ENCODE measurements around the gene STX5.
"Not testable (repeated sequence)": the region's sequence is repeated elsewhere in the genome, so short reads cannot be mapped to it uniquely, and the experiment has no call there.

Gene STX5

DNA sequence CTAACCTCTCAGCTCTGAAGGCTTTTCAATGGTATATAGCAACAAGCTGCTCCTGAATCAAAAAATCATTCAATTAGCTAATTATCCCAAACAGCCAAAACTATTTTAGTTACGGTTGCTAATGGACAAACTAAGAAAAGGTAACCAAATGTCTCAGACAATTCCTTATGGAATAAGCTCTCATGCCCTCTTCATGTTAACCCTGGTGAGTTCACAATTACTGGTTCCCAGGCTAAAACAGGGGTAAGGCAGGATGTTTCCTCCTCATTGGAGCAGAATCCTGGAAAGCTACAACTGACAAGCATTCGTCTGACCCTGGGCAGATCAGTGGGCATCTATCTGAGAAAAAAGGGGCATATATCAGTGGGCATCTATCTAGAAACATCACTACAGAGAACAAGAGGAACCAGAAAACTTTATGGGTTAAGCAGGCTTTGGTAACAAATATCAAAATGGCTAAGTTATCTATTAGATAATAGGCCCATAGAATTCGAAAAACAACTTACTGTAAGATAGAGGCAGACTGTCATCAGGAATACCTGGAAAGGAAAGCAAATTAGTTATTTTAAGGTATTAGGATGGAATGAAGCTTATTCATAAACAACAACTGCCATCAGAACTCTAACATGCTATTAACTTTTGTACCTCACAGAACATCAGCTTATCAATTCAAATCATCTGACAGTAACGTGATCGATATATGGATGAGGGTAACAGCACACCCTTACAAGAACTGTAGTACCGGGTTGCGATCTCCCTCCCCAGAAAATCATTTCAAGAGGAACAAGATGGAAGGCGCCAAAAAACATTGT, 22.4 kb upstream of the STX5 start:
- DNase-seq = no peak

DNA sequence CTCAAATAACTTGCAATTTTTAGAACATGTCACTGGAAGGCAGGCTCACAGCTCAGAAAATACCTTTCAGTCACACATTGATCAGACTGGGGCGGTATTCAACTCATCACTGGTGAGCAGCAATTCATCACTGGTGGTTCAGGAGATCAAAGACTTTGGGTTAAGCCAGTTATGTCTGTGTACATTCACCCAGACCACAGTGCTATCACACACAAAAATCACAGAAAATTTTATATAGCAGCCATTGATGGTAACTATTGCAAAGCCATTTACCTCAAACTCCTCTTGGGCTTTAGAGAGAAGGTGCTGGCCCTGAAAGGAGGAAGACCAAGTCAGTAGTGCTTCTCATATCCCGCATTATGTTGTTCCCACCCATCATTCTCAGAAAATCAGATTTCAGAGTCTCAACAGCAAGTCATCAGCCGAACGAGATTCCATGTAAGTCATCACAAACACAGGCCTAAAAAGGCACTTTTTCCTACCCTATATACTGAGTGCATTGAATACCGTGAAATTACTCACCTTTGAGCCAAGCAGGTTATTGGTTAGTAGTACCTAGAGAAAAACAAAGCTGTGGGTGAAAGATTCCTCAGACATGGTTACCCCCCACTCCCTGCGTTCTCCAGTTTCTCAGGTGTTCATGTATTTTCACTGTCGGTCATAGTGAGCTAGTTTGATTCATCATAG, 21.6 kb upstream of the STX5 start:
- DNase-seq = peak; percentile 64

DNA sequence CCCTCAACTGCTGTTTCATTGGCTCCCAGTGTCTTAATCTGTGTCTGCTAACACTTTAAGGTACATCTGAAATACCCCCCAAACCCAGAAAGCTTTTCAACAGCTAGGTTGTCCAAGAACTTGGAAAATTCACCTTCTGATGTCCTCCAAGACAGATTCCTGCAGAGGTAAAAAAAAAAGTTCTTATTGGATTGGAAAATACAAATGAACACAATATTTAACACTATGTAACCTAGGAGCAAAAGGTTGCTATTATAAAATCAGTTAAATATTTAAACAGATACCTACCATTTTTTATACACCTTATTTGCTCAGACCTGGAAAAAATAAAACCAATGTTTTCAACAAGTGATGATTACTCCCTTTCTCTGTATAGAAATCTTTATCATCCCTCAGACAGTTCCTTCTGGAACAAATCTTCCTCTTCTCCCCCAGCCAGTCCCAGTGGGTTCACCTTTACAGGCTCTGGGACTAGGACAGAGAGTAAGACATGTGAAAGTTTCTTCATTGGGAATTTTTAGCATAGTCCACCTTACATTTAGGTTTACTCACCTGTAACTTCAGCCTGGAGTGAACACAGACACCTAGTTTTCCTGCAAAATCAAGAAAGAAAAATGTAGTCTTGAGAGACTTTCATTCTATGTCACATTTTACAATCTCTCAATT, 20.8 kb upstream of the STX5 start:
- no peak for DNase-seq

- no peak for DNase-seq
Measured at GRCh38 chr11:62851807-62852522, 20.1 kb upstream of the STX5 start.

DNA sequence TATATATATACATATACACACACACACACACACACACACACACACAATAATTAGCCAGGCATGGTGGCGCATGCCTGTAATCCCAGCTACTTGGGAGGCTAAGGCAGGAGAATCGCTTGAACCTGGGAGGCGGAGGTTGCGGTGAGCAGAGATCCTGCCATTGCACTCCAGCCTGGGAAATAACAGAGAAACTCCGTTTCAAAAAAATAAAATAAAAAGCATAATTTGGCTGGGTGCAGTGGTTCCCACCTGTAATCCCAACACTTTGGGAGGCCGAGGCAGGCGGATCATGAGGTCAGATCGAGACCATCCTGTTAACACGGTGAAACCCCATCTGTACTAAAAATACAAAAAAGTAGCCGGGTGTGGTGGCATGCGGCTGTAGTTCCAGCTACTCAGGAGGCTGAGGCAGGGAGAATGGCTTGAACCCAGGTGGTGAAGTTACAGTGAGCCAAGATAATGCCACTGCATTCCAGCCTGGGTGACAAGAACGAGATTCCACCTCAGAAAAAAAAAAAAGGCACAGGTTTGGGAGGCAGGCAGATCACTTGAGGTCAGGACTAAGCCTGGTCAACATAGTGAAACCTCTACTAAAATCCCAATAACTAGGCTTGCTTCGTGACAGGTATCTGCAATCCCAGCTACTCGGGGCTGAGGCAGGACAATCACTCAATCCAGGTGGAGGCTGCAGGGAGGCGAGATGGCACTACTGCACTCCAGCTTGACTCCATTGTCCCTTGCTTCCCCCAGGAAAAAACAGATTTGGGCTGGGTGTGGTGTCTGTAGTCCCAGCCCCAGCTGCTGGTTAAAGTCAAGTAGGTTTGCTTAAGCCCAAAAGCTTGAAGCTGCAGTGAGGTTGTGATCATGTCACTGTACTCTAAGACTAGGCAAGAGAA, 19.3 kb upstream of the STX5 start:
- DNase-seq = no peak

GRCh38 chr11:62847767-62848314, 16.0 kb upstream of the STX5 start:
- DNase-seq = no peak

DNA sequence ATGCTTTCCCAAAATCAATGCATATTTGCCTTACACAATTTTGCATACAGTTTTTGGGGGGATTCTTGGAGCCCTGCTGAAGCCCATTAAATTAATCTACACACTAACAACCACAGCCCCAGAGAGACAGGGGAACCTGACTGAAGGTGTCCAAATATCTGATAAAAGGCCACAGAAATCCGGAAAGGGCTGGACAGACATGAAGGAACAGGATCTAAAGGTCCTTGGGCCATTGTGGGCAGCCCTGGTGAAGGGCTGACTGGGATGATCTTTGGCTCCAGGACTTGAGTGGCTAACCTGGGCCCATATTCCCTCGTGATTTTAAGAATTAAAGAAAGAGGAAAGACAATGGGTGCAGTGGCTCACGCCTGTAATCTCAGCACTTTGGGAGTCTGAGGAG, 14.3 kb upstream of the STX5 start:
- DNase-seq = no peak

DNA sequence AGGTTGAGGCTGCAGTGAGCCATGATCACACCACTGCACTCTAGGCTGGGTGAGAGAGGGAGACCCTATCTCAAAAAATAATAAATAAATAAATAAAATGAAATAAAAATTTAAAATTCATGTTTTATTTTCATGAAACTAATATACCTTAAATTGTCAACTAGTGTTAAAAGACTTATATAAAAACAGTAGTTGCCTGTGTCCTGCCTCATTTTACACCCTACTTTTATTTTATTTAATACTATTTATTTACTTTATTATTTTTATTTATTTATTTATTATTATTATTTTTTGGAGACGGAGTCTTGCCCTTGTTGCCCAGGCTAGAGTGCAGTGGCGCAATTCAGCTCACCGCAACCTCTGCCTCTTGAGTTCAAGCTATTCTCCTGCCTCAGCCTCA, 12.3 kb upstream of the STX5 start:
- DNase-seq = no peak

DNA sequence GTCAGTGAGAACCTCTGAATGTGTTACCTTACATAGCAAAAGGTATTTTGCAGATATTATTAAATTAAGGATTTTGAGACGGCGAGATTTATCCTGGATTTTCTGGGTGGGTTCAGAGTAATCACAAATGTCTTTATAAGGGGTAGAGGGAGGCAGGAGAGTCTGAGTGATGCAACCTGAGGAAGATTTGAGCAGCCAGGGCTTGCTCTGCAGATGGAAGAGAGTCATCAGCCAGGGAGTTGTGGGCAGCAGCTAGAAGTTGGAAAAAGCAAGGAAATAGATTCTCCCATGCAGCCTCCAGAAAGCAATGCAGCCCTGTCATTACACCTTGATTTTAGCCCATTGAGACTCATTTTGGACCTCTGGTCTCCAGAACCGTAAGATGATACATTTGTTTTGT, 11.6 kb upstream of the STX5 start:
- no peak for DNase-seq

DNA sequence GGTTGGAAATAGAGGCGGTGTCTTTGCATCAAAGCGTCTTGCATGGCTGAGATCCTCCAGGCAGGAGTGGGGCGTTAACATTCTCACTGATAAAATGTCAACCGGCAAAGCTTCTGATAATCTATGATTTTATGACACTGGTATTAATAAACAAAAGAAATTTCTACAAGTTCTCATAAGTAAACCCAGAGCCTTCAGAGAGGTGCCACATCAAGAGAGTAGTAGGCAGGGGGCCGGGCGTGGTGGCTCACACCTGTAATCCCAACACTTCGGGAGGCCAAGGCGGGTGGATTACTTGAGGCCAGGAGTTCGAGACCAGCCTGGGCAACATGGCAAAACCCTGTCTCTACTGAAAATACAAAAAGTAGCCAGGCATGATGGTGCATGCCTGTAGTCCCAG, 11.0 kb upstream of the STX5 start:
- not testable (repeated sequence) for DNase-seq

DNA sequence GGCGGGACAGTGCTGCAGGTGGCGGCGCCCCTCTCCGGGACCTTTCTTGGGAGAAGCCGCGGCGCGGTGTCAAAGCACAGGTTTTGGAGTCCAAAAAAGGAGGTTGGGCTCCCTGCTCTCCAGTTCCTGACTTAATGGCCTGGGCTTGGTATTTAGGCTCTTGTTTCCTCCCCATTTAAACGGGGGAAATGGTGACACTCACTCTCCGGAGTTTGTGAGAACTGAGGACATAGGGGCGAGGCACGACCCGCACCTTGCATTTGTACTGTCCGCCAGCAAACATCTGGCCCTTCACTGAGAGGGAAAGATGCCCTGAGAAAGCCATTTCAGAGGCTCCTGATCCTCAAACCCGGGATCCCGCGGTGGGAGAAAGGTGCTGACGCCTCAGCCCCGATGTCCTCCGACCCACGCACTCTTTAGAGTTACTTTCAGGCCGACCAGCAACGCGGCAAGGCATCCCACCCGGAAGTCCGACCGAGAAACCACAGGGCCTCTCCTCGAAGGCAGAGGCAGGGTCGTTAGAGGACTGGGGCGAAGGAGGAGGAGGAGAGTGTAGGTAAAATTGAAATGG, 10.4 kb upstream of the STX5 start:
- peak; percentile 47 for DNase-seq

DNA sequence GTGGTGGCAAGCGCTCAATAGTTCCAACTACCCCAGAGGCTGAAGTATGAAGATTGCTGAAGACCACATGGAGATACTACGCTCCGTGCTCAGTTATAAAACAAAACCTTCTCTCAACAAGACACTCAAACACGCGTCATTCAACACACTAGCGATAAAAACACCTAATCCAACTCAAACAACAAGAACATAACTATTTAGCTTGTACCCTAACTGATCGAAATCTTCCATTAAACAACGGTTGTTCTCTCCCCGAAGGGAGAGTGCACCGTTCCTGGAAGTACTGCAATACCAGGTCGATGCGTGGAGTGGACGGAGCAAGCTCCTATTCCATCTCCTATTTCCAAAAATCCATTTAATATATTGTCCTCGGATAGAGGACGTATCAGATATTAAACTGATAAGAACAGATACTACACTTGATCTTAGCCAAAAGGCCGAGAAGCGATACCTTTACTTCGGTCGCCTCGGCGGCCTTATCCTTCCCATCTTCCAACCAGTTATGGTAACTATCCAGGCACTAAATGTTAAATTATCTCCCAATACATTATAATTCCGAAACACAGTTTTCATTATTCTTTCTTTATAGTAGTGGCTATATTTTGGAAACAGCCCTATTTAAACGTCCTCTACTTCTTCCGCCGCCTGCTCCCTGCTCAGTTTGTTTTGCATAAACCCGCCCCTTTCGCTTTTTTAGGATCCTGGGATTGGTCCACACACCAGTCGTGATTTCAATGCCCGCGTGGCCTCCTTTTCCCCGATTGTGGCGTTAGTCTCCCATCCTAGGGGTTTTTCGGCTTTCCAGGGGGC, 9.7 kb upstream of the STX5 start:
- peak; percentile 94 for DNase-seq

DNA sequence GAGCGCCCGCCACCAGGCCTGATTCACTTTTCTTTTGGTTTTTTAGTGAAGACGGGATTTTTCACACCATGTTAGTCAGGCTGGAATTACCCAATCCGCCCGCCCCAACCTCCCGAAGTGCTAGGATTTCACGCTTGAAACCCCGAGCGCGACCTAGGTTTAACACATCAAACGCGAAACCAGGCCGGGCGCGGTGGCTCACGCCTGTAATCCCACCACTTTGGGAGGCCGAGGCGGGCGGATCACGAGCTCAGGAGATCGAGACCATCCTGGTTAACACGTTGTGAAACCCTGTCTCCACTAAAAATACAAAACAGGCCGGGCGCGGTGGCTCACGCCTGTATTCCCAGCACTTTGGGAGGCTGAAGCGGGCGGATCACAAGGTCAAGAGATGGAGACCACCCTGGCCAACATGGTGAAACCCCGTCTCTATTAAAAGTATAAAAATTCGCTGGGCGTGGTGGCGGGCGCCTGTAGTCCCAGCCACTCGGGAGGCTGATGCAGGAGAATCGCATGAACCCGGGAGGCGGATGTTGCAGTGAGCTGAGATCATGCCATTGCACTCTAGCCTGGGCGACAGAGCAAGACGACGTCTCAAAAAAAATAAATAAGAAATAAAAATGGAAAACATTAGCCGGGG, 9.0 kb upstream of the STX5 start:
- peak; percentile 87 for DNase-seq

- peak; percentile 95 for DNase-seq
Measured at GRCh38 chr11:62839050-62839945, 7.4 kb upstream of the STX5 start, which contains the start of gene WDR74. WDR74 (minus strand) TSS chr11:62839590; CDS start chr11:62839570, 20 bp downstream.

- no peak for DNase-seq
Measured at GRCh38 chr11:62835336-62835735, 3.5 kb upstream of the STX5 start.

GRCh38 chr11:62832336-62833234, 734 bp upstream of the STX5 start, which contains the start of gene TEX54:
TEX54 (minus strand) TSS chr11:62832841.
- DNase-seq = no peak

GRCh38 chr11:62830904-62831519, 839 bp downstream of the STX5 start:
- no peak for DNase-seq

Measured in CD4-positive, alpha-beta T cell treated with Interleukin-21 for 1 hour (primary cell).